Measurements from ENCODE around the gene NCKAP5. TPM values are rescaled to one million over a fixed set of nuclear protein-coding genes. Genes with fewer than 3 reads are reported as not detected.

NCKAP5 gene
- polyA plus RNA-seq, 1 experiment, result 16.6 TPM

- no peak for TF ChIP-seq CTCF (IDR thresholded peaks at IDR 0.05; ENCODE audit: low read depth, low read length)
- ChIA-PET POLR2A (no interaction called here), CTCF (interaction anchor here (1.0 to 2.4 kb wide), 3 partner anchors 163 to 347 kb away, joined by 3 to 12 read pairs (median 10); no protein-coding TSS in a partner anchor)
- no peak overlapping the region for H3K4me3 ChIP-seq (ENCODE audit: low read depth, low read length)
- no peaks in the 10 kb centered on the region for H3K27me3 ChIP-seq (ENCODE audit: control insufficient read depth, insufficient read depth, low read length)
- DNase-seq (ENCODE audit: low read depth, low spot score), result no peak
- no peaks in the 10 kb centered on the region for H3K9me3 ChIP-seq (ENCODE audit: control insufficient read depth, insufficient read depth, low read length)
- H3K27ac ChIP-seq (ENCODE audit: low read depth, low read length), result no peak overlapping the region
These were observed 70.9 kb downstream of the NCKAP5 start for GRCh38 chr2:133497270-133497893.

DNA sequence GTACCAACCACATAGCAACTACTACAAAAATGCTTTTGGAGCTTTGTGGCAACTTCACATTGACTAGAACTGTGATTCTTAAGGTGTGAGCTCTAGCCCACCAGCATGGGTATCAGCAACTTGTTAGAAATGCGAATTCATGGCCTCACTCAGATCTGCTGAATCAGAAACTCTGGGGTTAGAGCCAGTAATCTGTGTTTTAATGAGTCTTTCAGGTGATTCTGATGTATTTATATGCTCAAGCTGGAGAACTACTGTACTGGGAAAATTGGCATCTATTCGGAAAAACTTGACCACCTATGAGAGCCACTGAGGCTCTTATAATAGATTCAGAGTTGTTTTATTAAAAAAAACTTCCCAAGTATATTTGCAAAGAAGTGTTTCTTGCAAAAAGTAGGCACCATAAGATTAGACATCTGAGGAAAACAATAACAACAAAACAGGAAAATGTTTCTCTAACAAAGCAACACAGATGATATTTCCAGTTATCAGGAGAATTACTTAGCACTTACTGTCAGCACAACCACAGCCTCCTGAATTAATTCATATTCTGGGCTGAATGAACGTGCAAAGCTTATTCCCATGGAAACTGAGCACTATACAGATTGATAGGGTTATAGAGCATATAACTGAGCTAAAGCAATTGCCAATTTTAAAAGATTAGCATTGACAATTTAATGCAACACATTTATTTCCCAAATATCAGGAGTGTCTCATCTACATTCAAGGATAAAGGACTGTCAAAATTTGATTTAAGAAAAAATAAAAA is 71.6 kb downstream of the NCKAP5 start:
- Histone ChIP-seq H3K4me3 (ENCODE audit: low read depth, low read length) (no peak overlapping the region), H3K27ac (ENCODE audit: low read depth, low read length) (no peak overlapping the region), H3K27me3 (ENCODE audit: control insufficient read depth, insufficient read depth, low read length) (no peaks in the 10 kb centered on the region), H3K9me3 (ENCODE audit: control insufficient read depth, insufficient read depth, low read length) (no peaks in the 10 kb centered on the region)
- CTCF ChIA-PET, result interaction anchor here (0.7 to 2.4 kb wide), 4 partner anchors 162 to 950 kb away, joined by 3 to 12 read pairs (median 6); no protein-coding TSS in a partner anchor
- POLR2A ChIA-PET, result no interaction called here
- DNase-seq (ENCODE audit: low read depth, low spot score), result no peak
- no peak for TF ChIP-seq CTCF (IDR thresholded peaks at IDR 0.05; ENCODE audit: low read depth, low read length)

- POLR2A ChIA-PET, result no interaction called here
- H3K27me3 ChIP-seq (ENCODE audit: control insufficient read depth, insufficient read depth, low read length), result no peaks in the 10 kb centered on the region
- CTCF ChIA-PET, result no interaction called here
- DNase-seq (ENCODE audit: low read depth, low spot score), result no peak
- no peak overlapping the region for H3K27ac ChIP-seq (ENCODE audit: low read depth, low read length)
- no peak for TF ChIP-seq CTCF (IDR thresholded peaks at IDR 0.05; ENCODE audit: low read depth, low read length)
- no peak overlapping the region for H3K4me3 ChIP-seq (ENCODE audit: low read depth, low read length)
- no peaks in the 10 kb centered on the region for H3K9me3 ChIP-seq (ENCODE audit: control insufficient read depth, insufficient read depth, low read length)
These were observed 73.0 kb downstream of the NCKAP5 start for GRCh38 chr2:133495226-133495625.

DNA sequence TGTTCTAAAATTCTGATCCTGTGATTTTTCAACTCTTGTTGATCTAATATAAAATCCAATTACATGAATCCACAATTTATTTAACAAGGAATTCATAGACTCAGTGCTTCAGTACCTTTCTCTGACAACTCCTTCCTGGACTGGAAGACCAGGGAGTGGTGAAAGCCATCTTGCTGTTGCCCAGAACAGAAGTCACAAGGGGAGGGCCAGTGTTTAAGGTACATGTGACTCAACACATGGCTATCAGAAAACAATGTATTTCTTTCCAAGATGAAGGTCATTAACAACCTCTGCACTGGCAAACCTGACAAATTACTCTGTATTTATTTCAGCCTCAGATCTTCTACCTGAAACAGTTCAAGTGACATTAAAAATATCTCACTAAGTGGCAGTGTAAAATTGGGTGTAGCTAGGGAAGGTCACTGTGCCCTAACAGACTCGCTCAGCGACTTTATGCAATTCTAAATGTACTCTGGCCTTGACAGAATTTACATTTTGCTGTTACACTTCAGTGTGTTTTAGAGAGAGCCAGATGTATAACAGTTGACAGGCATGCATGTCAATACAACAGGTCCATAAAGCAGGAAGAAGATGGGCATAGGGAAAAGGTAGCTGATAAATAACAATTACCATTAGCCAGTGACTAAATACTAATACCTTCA is 75.4 kb downstream of the NCKAP5 start:
- DNase-seq (ENCODE audit: low read depth, low spot score), result no peak
- ChIA-PET POLR2A (no interaction called here), CTCF (no interaction called here)
- H3K9me3 ChIP-seq (ENCODE audit: control insufficient read depth, insufficient read depth, low read length), result no peaks in the 10 kb centered on the region
- no peaks in the 10 kb centered on the region for H3K27me3 ChIP-seq (ENCODE audit: control insufficient read depth, insufficient read depth, low read length)
- H3K27ac ChIP-seq (ENCODE audit: low read depth, low read length), result no peak overlapping the region
- TF ChIP-seq CTCF (IDR thresholded peaks at IDR 0.05; ENCODE audit: low read depth, low read length), result no peak
- H3K4me3 ChIP-seq (ENCODE audit: low read depth, low read length), result no peak overlapping the region

Data from AG04450 (cell line).